Neural progenitor cell (in vitro differentiated cells): Measurements from ENCODE around the gene COPS9.

Experiments used
- EZH2 ChIP-seq: fragments of 200-600 bp; sonication (generic); IDR thresholded peaks from 2 replicates; pipeline ENCODE4 v1.6.1; 2017; ENCODE audit warnings: antibody characterized with exemption, mild to moderate bottlenecking, moderate library complexity
- EZH2phosphoT487 ChIP-seq: fragments of 200-600 bp; sonication (generic); IDR thresholded peaks from 2 replicates; pipeline ENCODE4 v1.6.1; 2017; ENCODE audit warnings: antibody characterized with exemption
- TF ChIP-seq, protein P1 (sequence below): fragments of 200-600 bp; sonication (generic); IDR thresholded peaks from 2 replicates; pipeline ENCODE4 v1.5.1; 2017; ENCODE audit warnings: antibody characterized with exemption, mild to moderate bottlenecking

GRCh38 chr2:240143801-240144648 lies 7.9 kb upstream of the COPS9 start:
- TF ChIP-seq EZH2 (no peak), EZH2phosphoT487 (no peak)
- TF ChIP-seq, protein P1, sequence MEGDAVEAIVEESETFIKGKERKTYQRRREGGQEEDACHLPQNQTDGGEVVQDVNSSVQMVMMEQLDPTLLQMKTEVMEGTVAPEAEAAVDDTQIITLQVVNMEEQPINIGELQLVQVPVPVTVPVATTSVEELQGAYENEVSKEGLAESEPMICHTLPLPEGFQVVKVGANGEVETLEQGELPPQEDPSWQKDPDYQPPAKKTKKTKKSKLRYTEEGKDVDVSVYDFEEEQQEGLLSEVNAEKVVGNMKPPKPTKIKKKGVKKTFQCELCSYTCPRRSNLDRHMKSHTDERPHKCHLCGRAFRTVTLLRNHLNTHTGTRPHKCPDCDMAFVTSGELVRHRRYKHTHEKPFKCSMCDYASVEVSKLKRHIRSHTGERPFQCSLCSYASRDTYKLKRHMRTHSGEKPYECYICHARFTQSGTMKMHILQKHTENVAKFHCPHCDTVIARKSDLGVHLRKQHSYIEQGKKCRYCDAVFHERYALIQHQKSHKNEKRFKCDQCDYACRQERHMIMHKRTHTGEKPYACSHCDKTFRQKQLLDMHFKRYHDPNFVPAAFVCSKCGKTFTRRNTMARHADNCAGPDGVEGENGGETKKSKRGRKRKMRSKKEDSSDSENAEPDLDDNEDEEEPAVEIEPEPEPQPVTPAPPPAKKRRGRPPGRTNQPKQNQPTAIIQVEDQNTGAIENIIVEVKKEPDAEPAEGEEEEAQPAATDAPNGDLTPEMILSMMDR, result peak; percentile 84
